ENCODE results near the gene SORCS3. TPM values are rescaled to one million over a fixed set of nuclear protein-coding genes. Genes with fewer than 3 reads are reported as not detected.
"Not testable (repeated sequence)": the region's sequence is repeated elsewhere in the genome, so short reads cannot be mapped to it uniquely, and the experiment has no call there.

The SORCS3 gene
- total RNA-seq, 1 experiment from 2014 or later: 0.18 TPM

DNA sequence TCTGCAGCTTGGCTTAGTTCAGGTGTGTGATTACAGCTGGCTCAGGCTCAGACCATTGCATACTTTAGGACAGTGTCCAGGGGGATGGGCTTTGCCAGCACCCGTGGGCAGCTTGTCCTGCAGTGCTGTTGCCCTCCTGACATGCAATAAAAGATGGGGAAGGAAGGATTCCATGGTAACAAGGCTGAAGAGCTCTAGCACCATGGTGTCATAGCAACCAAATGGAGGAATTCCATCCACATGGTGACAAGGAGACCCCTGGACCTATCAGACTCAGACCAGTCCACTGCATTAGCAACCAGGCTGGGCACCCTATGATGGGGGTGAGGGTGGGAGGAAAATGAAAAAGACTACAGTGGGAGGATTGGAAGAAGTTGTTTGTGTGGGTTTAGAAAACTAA is 49.9 kb downstream of the SORCS3 start:
- Histone ChIP-seq H3K27me3 (replicated peaks; ENCODE audit: control insufficient read depth, insufficient read depth, low read length) (no peaks in the 10 kb centered on the region; the same call in 1 of the 2 replicates), H3K9me3 (no peaks in the 10 kb centered on the region), H3K36me3 (ENCODE audit: control insufficient read depth, insufficient read depth, low read length) (no peaks in the 10 kb centered on the region), H3K4me3 (ENCODE audit: low read depth, low read length) (no peak overlapping the region), H3K4me1 (no peaks in the 10 kb centered on the region)
- ChIA-PET CTCF (no interaction called here), POLR2A (no interaction called here)
- no TSS peak for BruUV-seq (replicated peaks)
- H3K9me3 Mint-ChIP-seq (ENCODE audit: unreplicated experiment): no peaks in the 10 kb centered on the region
- intact Hi-C loops (cut with micrococcal nuclease; ENCODE audit: unreplicated experiment): no loop called here
- peaks cover 8% of the 10 kb centered on the region for H3K27me3 Mint-ChIP-seq (ENCODE audit: insufficient read depth, unreplicated experiment)
- H3K4me1 Mint-ChIP-seq (ENCODE audit: low read depth, unreplicated experiment): no peaks in the 10 kb centered on the region
- H3K36me3 Mint-ChIP-seq (ENCODE audit: insufficient read depth, unreplicated experiment): no peaks in the 10 kb centered on the region
- H3K4me3 Mint-ChIP-seq (ENCODE audit: unreplicated experiment): no peak overlapping the region
- H3K27ac Mint-ChIP-seq (ENCODE audit: unreplicated experiment): no peak overlapping the region
- no peak for DNase-seq
- TF ChIP-seq, protein P1, sequence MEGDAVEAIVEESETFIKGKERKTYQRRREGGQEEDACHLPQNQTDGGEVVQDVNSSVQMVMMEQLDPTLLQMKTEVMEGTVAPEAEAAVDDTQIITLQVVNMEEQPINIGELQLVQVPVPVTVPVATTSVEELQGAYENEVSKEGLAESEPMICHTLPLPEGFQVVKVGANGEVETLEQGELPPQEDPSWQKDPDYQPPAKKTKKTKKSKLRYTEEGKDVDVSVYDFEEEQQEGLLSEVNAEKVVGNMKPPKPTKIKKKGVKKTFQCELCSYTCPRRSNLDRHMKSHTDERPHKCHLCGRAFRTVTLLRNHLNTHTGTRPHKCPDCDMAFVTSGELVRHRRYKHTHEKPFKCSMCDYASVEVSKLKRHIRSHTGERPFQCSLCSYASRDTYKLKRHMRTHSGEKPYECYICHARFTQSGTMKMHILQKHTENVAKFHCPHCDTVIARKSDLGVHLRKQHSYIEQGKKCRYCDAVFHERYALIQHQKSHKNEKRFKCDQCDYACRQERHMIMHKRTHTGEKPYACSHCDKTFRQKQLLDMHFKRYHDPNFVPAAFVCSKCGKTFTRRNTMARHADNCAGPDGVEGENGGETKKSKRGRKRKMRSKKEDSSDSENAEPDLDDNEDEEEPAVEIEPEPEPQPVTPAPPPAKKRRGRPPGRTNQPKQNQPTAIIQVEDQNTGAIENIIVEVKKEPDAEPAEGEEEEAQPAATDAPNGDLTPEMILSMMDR (IDR thresholded peaks at IDR 0.05; ENCODE audit: insufficient read depth in 1 of 2, low read depth in 1 of 2, low read length in 1 of 2, severe bottlenecking in 1 of 2, unreplicated experiment in 1 of 2): no peak

DNA sequence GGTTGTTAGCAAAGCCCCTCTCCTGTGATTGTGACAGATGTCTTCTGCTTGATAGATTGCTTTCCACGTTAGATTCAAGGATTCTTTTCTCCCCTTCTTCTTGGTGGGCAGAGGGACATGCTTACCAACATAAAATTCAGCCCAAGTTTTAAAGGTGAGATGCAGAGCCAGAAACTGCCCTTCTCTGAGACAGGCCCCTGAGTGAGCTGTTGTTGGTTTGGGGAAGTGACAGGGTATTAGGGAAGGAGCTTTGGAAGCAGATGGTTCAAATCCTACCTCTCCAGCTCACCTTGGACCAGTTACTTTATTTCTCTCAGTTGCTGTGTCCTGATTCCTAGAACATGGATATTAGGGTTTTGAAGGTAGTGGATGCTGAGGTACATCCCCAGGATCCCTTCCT is 53.0 kb downstream of the SORCS3 start:
- no TSS peak for BruUV-seq (replicated peaks)
- Histone ChIP-seq H3K27me3 (replicated peaks; ENCODE audit: control insufficient read depth, insufficient read depth, low read length) (no peaks in the 10 kb centered on the region; the same call in 1 of the 2 replicates), H3K9me3 (no peaks in the 10 kb centered on the region), H3K4me3 (ENCODE audit: low read depth, low read length) (no peak overlapping the region), H3K36me3 (ENCODE audit: control insufficient read depth, insufficient read depth, low read length) (no peaks in the 10 kb centered on the region), H3K4me1 (no peaks in the 10 kb centered on the region)
- H3K9me3 Mint-ChIP-seq (ENCODE audit: unreplicated experiment): no peaks in the 10 kb centered on the region
- no peaks in the 10 kb centered on the region for H3K27me3 Mint-ChIP-seq (ENCODE audit: insufficient read depth, unreplicated experiment)
- no peaks in the 10 kb centered on the region for H3K36me3 Mint-ChIP-seq (ENCODE audit: insufficient read depth, unreplicated experiment)
- no peak for DNase-seq
- H3K4me3 Mint-ChIP-seq (ENCODE audit: unreplicated experiment): no peak overlapping the region
- no peaks in the 10 kb centered on the region for H3K4me1 Mint-ChIP-seq (ENCODE audit: low read depth, unreplicated experiment)
- TF ChIP-seq, protein P1 (IDR thresholded peaks at IDR 0.05; ENCODE audit: insufficient read depth in 1 of 2, low read depth in 1 of 2, low read length in 1 of 2, severe bottlenecking in 1 of 2, unreplicated experiment in 1 of 2): no peak
- ChIA-PET CTCF (no interaction called here), POLR2A (no interaction called here)
- H3K27ac Mint-ChIP-seq (ENCODE audit: unreplicated experiment): no peak overlapping the region
- intact Hi-C loops (cut with micrococcal nuclease; ENCODE audit: unreplicated experiment): no loop called here

DNA sequence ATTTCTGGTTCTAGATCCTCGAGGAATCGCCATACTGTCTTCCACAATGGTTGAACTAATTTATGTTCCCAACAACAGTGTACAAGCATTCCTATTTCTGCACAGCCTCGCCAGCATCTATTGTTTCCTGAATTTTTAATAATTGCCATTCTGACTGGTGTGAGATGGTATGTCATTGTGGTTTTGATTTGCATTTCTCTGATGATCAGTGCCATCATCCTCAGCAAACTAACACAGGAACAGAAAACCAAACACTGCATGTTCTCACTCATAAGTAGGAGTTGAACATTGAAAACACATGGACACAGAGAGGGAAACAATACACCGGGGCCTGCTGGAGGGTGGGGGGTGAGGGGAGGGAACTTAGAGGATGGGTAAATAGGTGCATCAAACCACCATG is 62.2 kb downstream of the SORCS3 start:
- H3K4me3 Mint-ChIP-seq (ENCODE audit: unreplicated experiment); H3K36me3 ChIP-seq (ENCODE audit: control insufficient read depth, insufficient read depth, low read length); POLR2A ChIA-PET; H3K27me3 Mint-ChIP-seq (ENCODE audit: insufficient read depth, unreplicated experiment); DNase-seq; H3K4me3 ChIP-seq (ENCODE audit: low read depth, low read length); H3K36me3 Mint-ChIP-seq (ENCODE audit: insufficient read depth, unreplicated experiment); intact Hi-C loops (cut with micrococcal nuclease; ENCODE audit: unreplicated experiment); H3K4me1 ChIP-seq; H3K9me3 Mint-ChIP-seq (ENCODE audit: unreplicated experiment); CTCF ChIA-PET; H3K9me3 ChIP-seq; H3K27ac Mint-ChIP-seq (ENCODE audit: unreplicated experiment); BruUV-seq (replicated peaks); H3K27me3 ChIP-seq (replicated peaks; ENCODE audit: control insufficient read depth, insufficient read depth, low read length); H3K4me1 Mint-ChIP-seq (ENCODE audit: low read depth, unreplicated experiment): not testable (repeated sequence)

DNA sequence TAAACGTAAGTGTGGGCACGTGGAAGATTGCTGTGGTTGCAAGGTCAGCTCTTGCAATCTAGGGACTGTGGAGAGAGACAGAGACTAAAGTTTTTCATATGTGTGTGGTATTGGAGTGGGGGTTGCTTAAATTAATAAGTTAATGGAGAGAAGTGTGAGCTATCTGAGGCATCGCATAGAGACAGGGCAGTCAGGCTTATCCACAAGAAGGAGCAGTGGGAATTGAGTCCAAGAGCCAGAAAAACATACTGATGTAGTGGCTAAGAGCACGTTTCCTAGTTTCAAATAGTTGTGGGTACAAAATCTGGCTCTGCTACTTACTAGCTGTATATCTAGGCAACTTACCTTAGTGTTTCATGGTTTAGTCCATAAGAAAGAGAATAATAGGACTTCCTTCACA is 65.8 kb downstream of the SORCS3 start:
- no peaks in the 10 kb centered on the region for H3K36me3 Mint-ChIP-seq (ENCODE audit: insufficient read depth, unreplicated experiment)
- H3K27me3 Mint-ChIP-seq (ENCODE audit: insufficient read depth, unreplicated experiment): peaks cover 10% of the 10 kb centered on the region
- H3K4me3 Mint-ChIP-seq (ENCODE audit: unreplicated experiment): no peak overlapping the region
- no peaks in the 10 kb centered on the region for H3K9me3 Mint-ChIP-seq (ENCODE audit: unreplicated experiment)
- H3K27ac Mint-ChIP-seq (ENCODE audit: unreplicated experiment): no peak overlapping the region
- CTCF ChIA-PET: no interaction called here
- H3K4me1 Mint-ChIP-seq (ENCODE audit: low read depth, unreplicated experiment): no peaks in the 10 kb centered on the region
- H3K4me1 ChIP-seq: no peaks in the 10 kb centered on the region
- intact Hi-C loops (cut with micrococcal nuclease; ENCODE audit: unreplicated experiment): no loop called here
- no peak overlapping the region for H3K4me3 ChIP-seq (ENCODE audit: low read depth, low read length)
- no peaks in the 10 kb centered on the region for H3K9me3 ChIP-seq
- POLR2A ChIA-PET: no interaction called here
- H3K36me3 ChIP-seq (ENCODE audit: control insufficient read depth, insufficient read depth, low read length): no peaks in the 10 kb centered on the region
- no TSS peak for BruUV-seq (replicated peaks)
- no peaks in the 10 kb centered on the region; the same call in 1 of the 2 replicates for H3K27me3 ChIP-seq (replicated peaks; ENCODE audit: control insufficient read depth, insufficient read depth, low read length)
- no peak for DNase-seq
- TF ChIP-seq, protein P1 (IDR thresholded peaks at IDR 0.05; ENCODE audit: insufficient read depth in 1 of 2, low read depth in 1 of 2, low read length in 1 of 2, severe bottlenecking in 1 of 2, unreplicated experiment in 1 of 2): no peak

Measured in Caco-2 (cell line).